Activated T-helper 1 cell treated with Interleukin-2 at 50 U/mL for 16 hours (primary cell): ENCODE data around the gene NMRK1.
A peak's percentile ranks its signal among the peaks of the same experiment; 100 is the strongest.

Source experiments
- DNase-seq: peaks from one replicate; pipeline ENCODE4 v3.0.0-alpha.2; 2020; ENCODE audit warnings: low read depth

The NMRK1 gene

GRCh38 chr9:75101004-75101588 lies 13.1 kb upstream of the NMRK1 start:
- DNase-seq, result no peak

GRCh38 chr9:75096796-75097195 lies 8.8 kb upstream of the NMRK1 start:
- DNase-seq, result no peak

GRCh38 chr9:75092766-75093165 lies 4.8 kb upstream of the NMRK1 start:
- no peak for DNase-seq

GRCh38 chr9:75090579-75090978 lies 2.6 kb upstream of the NMRK1 start:
- DNase-seq, result no peak

- no peak for DNase-seq
These were observed 1.4 kb upstream of the NMRK1 start for GRCh38 chr9:75089373-75089766.

GRCh38 chr9:75088646-75089372 lies 854 bp upstream of the NMRK1 start:
- DNase-seq, result no peak

GRCh38 chr9:75087289-75087823 lies 599 bp downstream of the NMRK1 start:
- peak; percentile 24 for DNase-seq

- no peak for DNase-seq
These were observed 1.2 kb downstream of the NMRK1 start for GRCh38 chr9:75086541-75087288.

- DNase-seq, result no peak
These were observed 2.3 kb downstream of the NMRK1 start for GRCh38 chr9:75085640-75086039.

GRCh38 chr9:75084081-75084672 lies 3.8 kb downstream of the NMRK1 start:
- no peak for DNase-seq

- DNase-seq, result peak; percentile 5
These were observed 4.6 kb downstream of the NMRK1 start for GRCh38 chr9:75083188-75083970.

GRCh38 chr9:75081632-75082031 lies 6.3 kb downstream of the NMRK1 start:
- no peak for DNase-seq

- no peak for DNase-seq
These were observed 15.1 kb downstream of the NMRK1 start for GRCh38 chr9:75072895-75073294.

GRCh38 chr9:75071530-75072122 lies 16.3 kb downstream of the NMRK1 start:
- peak; percentile 42 for DNase-seq

- no peak for DNase-seq
These were observed 18.8 kb downstream of the NMRK1 start for GRCh38 chr9:75069171-75069570.

GRCh38 chr9:75067894-75068293 lies 20.1 kb downstream of the NMRK1 start:
- DNase-seq, result no peak

- no peak for DNase-seq
These were observed 22.4 kb downstream of the NMRK1 start for GRCh38 chr9:75065510-75065909.

- DNase-seq, result no peak
These were observed 23.5 kb downstream of the NMRK1 start for GRCh38 chr9:75064307-75065025.

- DNase-seq, result no peak
These were observed 24.2 kb downstream of the NMRK1 start for GRCh38 chr9:75063556-75064305.

- DNase-seq, result no peak
These were observed 26.8 kb downstream of the NMRK1 start for GRCh38 chr9:75061169-75061568.
